ENCODE data around the gene CMBL.

Gene CMBL

GRCh38 chr5:10275991-10276390 is 31.7 kb downstream of the CMBL start:
- no peak for TF ChIP-seq TEAD4 (IDR thresholded peaks at IDR 0.05)
- TF ChIP-seq MAX (IDR thresholded peaks at IDR 0.05): no peak

DNA sequence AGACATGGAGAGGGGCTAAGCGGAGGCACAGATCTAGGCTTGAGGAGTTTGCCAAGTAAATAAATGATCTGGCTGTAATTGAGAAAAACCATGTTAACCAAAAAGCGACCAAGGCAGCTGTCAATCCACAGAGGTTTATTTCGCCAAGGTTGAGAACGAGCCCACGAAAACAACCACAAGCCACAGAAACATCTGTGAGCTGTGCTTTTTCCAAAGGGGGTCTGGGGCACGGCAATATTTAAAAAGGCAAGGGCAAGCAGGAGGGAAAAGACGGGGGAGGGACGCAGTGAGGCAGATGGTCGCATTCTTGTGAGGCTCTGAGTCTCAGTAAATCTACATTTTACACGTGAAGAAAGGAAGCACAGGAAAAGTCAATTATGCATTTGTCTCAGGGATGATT is 32.2 kb downstream of the CMBL start:
- TF ChIP-seq TEAD4 (IDR thresholded peaks at IDR 0.05) (no peak), EP300 (IDR thresholded peaks at IDR 0.05; ENCODE audit: borderline replicate concordance) (no peak), YY1 (IDR thresholded peaks at IDR 0.05; ENCODE audit: low read depth) (no peak), EGR1 (IDR thresholded peaks at IDR 0.05) (no peak), MAX (IDR thresholded peaks at IDR 0.05) (no peak), RAD21 (IDR thresholded peaks at IDR 0.05; ENCODE audit: low read depth) (no peak), CREB1 (IDR thresholded peaks at IDR 0.05; ENCODE audit: low read depth) (no peak), TAF1 (IDR thresholded peaks at IDR 0.05; ENCODE audit: low read depth) (no peak)
- TF ChIP-seq, protein P1, sequence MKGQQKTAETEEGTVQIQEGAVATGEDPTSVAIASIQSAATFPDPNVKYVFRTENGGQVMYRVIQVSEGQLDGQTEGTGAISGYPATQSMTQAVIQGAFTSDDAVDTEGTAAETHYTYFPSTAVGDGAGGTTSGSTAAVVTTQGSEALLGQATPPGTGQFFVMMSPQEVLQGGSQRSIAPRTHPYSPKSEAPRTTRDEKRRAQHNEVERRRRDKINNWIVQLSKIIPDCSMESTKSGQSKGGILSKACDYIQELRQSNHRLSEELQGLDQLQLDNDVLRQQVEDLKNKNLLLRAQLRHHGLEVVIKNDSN (IDR thresholded peaks at IDR 0.05): no peak
- TF ChIP-seq, protein P2, sequence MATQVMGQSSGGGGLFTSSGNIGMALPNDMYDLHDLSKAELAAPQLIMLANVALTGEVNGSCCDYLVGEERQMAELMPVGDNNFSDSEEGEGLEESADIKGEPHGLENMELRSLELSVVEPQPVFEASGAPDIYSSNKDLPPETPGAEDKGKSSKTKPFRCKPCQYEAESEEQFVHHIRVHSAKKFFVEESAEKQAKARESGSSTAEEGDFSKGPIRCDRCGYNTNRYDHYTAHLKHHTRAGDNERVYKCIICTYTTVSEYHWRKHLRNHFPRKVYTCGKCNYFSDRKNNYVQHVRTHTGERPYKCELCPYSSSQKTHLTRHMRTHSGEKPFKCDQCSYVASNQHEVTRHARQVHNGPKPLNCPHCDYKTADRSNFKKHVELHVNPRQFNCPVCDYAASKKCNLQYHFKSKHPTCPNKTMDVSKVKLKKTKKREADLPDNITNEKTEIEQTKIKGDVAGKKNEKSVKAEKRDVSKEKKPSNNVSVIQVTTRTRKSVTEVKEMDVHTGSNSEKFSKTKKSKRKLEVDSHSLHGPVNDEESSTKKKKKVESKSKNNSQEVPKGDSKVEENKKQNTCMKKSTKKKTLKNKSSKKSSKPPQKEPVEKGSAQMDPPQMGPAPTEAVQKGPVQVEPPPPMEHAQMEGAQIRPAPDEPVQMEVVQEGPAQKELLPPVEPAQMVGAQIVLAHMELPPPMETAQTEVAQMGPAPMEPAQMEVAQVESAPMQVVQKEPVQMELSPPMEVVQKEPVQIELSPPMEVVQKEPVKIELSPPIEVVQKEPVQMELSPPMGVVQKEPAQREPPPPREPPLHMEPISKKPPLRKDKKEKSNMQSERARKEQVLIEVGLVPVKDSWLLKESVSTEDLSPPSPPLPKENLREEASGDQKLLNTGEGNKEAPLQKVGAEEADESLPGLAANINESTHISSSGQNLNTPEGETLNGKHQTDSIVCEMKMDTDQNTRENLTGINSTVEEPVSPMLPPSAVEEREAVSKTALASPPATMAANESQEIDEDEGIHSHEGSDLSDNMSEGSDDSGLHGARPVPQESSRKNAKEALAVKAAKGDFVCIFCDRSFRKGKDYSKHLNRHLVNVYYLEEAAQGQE (IDR thresholded peaks at IDR 0.05; ENCODE audit: low read depth): no peak

GRCh38 chr5:10272875-10273209 is 34.9 kb downstream of the CMBL start:
- 0 out of 2 replicates have a peak, but pooled peaks have one; percentile 16 for TF ChIP-seq NFIC (IDR thresholded peaks at IDR 0.05)

DNA sequence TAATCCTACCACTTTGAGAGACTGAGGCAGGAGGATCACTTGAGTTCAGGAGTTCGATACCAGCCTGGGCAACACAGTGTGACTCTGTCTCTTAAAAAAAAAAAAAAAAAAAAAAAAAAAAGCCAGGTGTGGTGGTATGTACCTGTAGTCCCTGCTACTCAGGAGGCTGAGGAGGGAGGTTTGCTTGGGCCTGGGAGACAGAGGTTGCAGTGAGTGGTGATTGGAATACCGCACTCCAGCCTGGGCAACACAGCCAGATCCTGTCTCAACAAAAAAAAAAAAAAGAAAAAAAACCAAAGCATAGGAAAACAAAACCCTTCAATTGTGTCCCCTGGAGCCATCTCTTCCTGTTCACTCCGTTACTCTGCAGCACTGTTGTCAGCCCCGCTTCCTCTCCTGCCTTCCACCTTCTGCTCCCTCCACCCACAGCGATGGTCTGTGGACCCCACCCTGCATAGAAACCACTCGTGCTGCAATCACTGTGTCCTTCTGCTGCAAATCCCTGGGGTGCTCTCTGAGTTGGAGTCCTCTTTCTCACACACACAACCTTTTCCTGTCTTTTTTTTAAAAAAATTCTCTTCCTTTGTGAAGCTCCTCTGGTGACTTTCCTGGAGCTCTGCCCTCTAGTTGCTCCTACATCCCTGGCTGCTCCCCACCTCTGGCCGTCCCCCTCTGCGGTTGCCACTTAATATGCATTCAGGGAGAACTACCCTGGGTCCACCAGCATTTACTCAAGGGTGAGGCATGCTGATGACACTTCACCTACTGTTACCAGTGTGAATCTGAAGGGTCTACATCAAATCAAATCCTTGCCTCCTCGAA is 35.4 kb downstream of the CMBL start:
- TF ChIP-seq, protein P2 (IDR thresholded peaks at IDR 0.05; ENCODE audit: low read depth): no peak
- TF ChIP-seq TAF1 (IDR thresholded peaks at IDR 0.05; ENCODE audit: low read depth) (no peak), EGR1 (IDR thresholded peaks at IDR 0.05) (no peak), ZBTB7A (IDR thresholded peaks at IDR 0.05; ENCODE audit: low read depth) (no peak), FOXM1 (IDR thresholded peaks at IDR 0.05; ENCODE audit: borderline replicate concordance, low read depth) (no peak), NFIC (IDR thresholded peaks at IDR 0.05) (no peak), MAX (IDR thresholded peaks at IDR 0.05) (no peak), YY1 (IDR thresholded peaks at IDR 0.05; ENCODE audit: low read depth) (no peak), CREB1 (IDR thresholded peaks at IDR 0.05; ENCODE audit: low read depth) (no peak), RAD21 (IDR thresholded peaks at IDR 0.05; ENCODE audit: low read depth) (no peak), TCF12 (IDR thresholded peaks at IDR 0.05; ENCODE audit: low read depth) (no peak), EP300 (IDR thresholded peaks at IDR 0.05; ENCODE audit: borderline replicate concordance) (no peak), TEAD4 (IDR thresholded peaks at IDR 0.05) (no peak), CEBPB (IDR thresholded peaks at IDR 0.05) (no peak)
- TF ChIP-seq, protein P1 (IDR thresholded peaks at IDR 0.05): no peak

- TF ChIP-seq, protein P2 (IDR thresholded peaks at IDR 0.05; ENCODE audit: low read depth): no peak
- TF ChIP-seq CEBPB (IDR thresholded peaks at IDR 0.05): no peak
- no peak for TF ChIP-seq TCF12 (IDR thresholded peaks at IDR 0.05; ENCODE audit: low read depth)
- no peak for TF ChIP-seq NFIC (IDR thresholded peaks at IDR 0.05)
- no peak for TF ChIP-seq EP300 (IDR thresholded peaks at IDR 0.05; ENCODE audit: borderline replicate concordance)
Observed at GRCh38 chr5:10268100-10268499, 39.6 kb downstream of the CMBL start.
